NCI-H2107 treated with DMSO at 0.1 percent for 48 hours (cell line): ENCODE measurements around the gene TOMM22.
A peak's percentile ranks its signal among the peaks of the same experiment; 100 is the strongest.

Source experiments
- DNase-seq: peaks from one replicate; lab custom pipeline; 2025; ENCODE audit not compliant: unreplicated experiment; lab: John Stamatoyannopoulos, UW

Gene TOMM22

GRCh38 chr22:38733329-38733723 lies 51.6 kb downstream of the TOMM22 start:
- no peak for DNase-seq

- peak; percentile 71 for DNase-seq
Observed at GRCh38 chr22:38733724-38734381, 52.1 kb downstream of the TOMM22 start.

GRCh38 chr22:38734421-38735100 lies 52.8 kb downstream of the TOMM22 start:
- DNase-seq: no peak
